ENCODE measurements around the gene THRB. TPM values are rescaled to one million over a fixed set of nuclear protein-coding genes. Genes with fewer than 3 reads are reported as not detected.
A peak's percentile ranks its signal among the peaks of the same experiment; 100 is the strongest.

The THRB gene
- total and polyA plus RNA-seq, 9 of the 15 experiments (the other 6 are each of a cell fraction or from before 2014, with no cell fraction given): 1.7 to 14.9 (median 6.9) TPM

DNA sequence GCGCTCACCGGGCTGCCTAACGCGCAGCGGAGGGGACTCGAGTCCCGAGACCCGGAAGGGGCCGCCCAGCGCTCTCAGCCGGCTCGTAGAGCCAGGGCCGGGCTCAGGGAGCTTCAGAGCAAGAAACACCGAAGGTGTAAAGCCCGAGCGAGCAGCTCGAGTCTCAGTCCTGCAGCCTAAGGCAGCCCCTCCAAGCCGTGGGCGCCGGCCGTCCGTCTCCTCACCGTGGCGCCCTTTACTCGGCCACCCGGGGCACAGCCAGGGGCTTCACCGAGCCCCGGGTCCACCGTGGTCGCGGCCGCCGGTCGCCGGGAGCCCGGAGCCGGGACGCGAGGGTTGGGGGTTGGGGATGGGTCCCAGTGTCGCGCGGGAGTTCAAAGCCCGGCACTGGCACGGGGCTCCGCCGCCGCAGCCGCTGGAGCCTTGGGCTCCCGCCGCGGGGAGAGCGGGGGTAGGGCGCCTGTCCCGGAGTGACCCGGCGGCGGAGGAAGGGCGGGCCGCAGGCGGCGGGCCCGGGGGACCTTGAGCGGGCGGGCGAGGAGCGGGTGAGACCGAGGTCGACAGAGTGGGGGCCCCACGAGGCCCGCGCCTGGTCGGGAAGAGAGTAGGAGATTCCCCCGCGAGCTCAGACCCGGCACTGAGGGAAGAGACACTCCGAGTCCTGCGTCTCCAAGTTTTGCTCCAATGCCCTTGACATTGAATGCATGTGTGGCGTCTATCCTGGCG lies 26.9 kb upstream of the THRB start (continued):
- TF ChIP-seq PURB (CRISPR knock-in tag; IDR thresholded peaks at IDR 0.05; ENCODE audit: low read depth) (no peak), ZNF695 (CRISPR knock-in tag; IDR thresholded peaks at IDR 0.05) (no peak), YY1 (IDR thresholded peaks at IDR 0.05; ENCODE audit: borderline replicate concordance in 1 of 3, control insufficient read depth in 1 of 3, extremely low read depth in 1 of 3, insufficient read depth in 3 of 3, insufficient read length in 1 of 3, insufficient replicate concordance in 2 of 3, low read depth in 1 of 3, low read length in 2 of 3) (peak in 1 of 3 experiments; percentile 31), POLR2AphosphoS5 (IDR thresholded peaks at IDR 0.05; ENCODE audit: control insufficient read depth, insufficient read depth, low read depth, low read length) (no peak; the same call in 1 of the 2 replicates), ETV1 (tag; conservative IDR thresholded peaks at IDR 0.05; ENCODE audit: low read depth) (no peak), RFX1 (IDR thresholded peaks at IDR 0.05) (no peak), STAT5B (CRISPR knock-in tag; IDR thresholded peaks at IDR 0.05) (no peak), TGIF2 (CRISPR knock-in tag; IDR thresholded peaks at IDR 0.05) (peak; percentile 68; the same call in 1 of the 2 replicates), POU5F1 (IDR thresholded peaks at IDR 0.05; ENCODE audit: borderline replicate concordance, low read depth, low read length, partially characterized antibody) (no peak), ZSCAN32 (CRISPR knock-in tag; IDR thresholded peaks at IDR 0.05) (no peak), BACH1 (tag; IDR thresholded peaks at IDR 0.05) (no peak), TCF7L2 (IDR thresholded peaks at IDR 0.05; ENCODE audit: low read depth, low read length) (no peak), NFIC (IDR thresholded peaks at IDR 0.05) (peak; percentile 38; the same call in 1 of the 2 replicates), NFE2 (IDR thresholded peaks at IDR 0.05; ENCODE audit: low read depth) (no peak), KDM5B (IDR thresholded peaks at IDR 0.05; ENCODE audit: insufficient replicate concordance, low read depth, low read length) (peak; percentile 86)
- TF ChIP-seq, protein P1, sequence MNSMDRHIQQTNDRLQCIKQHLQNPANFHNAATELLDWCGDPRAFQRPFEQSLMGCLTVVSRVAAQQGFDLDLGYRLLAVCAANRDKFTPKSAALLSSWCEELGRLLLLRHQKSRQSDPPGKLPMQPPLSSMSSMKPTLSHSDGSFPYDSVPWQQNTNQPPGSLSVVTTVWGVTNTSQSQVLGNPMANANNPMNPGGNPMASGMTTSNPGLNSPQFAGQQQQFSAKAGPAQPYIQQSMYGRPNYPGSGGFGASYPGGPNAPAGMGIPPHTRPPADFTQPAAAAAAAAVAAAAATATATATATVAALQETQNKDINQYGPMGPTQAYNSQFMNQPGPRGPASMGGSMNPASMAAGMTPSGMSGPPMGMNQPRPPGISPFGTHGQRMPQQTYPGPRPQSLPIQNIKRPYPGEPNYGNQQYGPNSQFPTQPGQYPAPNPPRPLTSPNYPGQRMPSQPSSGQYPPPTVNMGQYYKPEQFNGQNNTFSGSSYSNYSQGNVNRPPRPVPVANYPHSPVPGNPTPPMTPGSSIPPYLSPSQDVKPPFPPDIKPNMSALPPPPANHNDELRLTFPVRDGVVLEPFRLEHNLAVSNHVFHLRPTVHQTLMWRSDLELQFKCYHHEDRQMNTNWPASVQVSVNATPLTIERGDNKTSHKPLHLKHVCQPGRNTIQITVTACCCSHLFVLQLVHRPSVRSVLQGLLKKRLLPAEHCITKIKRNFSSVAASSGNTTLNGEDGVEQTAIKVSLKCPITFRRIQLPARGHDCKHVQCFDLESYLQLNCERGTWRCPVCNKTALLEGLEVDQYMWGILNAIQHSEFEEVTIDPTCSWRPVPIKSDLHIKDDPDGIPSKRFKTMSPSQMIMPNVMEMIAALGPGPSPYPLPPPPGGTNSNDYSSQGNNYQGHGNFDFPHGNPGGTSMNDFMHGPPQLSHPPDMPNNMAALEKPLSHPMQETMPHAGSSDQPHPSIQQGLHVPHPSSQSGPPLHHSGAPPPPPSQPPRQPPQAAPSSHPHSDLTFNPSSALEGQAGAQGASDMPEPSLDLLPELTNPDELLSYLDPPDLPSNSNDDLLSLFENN (IDR thresholded peaks at IDR 0.05; ENCODE audit: low read depth in 2 of 2, low read length in 2 of 2): no peak
- TF ChIP-seq, protein P2, sequence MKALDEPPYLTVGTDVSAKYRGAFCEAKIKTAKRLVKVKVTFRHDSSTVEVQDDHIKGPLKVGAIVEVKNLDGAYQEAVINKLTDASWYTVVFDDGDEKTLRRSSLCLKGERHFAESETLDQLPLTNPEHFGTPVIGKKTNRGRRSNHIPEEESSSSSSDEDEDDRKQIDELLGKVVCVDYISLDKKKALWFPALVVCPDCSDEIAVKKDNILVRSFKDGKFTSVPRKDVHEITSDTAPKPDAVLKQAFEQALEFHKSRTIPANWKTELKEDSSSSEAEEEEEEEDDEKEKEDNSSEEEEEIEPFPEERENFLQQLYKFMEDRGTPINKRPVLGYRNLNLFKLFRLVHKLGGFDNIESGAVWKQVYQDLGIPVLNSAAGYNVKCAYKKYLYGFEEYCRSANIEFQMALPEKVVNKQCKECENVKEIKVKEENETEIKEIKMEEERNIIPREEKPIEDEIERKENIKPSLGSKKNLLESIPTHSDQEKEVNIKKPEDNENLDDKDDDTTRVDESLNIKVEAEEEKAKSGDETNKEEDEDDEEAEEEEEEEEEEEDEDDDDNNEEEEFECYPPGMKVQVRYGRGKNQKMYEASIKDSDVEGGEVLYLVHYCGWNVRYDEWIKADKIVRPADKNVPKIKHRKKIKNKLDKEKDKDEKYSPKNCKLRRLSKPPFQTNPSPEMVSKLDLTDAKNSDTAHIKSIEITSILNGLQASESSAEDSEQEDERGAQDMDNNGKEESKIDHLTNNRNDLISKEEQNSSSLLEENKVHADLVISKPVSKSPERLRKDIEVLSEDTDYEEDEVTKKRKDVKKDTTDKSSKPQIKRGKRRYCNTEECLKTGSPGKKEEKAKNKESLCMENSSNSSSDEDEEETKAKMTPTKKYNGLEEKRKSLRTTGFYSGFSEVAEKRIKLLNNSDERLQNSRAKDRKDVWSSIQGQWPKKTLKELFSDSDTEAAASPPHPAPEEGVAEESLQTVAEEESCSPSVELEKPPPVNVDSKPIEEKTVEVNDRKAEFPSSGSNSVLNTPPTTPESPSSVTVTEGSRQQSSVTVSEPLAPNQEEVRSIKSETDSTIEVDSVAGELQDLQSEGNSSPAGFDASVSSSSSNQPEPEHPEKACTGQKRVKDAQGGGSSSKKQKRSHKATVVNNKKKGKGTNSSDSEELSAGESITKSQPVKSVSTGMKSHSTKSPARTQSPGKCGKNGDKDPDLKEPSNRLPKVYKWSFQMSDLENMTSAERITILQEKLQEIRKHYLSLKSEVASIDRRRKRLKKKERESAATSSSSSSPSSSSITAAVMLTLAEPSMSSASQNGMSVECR (CRISPR knock-in tag; IDR thresholded peaks at IDR 0.05): peak; percentile 33; the same call in 1 of the 2 replicates

All from K562 (cell line).